ENCODE measurements around the gene RTTN. TPM values are rescaled to one million over a fixed set of nuclear protein-coding genes. Genes with fewer than 3 reads are reported as not detected.
"Not testable (repeated sequence)": the region's sequence is repeated elsewhere in the genome, so short reads cannot be mapped to it uniquely, and the experiment has no call there.

Gene RTTN, protein sequence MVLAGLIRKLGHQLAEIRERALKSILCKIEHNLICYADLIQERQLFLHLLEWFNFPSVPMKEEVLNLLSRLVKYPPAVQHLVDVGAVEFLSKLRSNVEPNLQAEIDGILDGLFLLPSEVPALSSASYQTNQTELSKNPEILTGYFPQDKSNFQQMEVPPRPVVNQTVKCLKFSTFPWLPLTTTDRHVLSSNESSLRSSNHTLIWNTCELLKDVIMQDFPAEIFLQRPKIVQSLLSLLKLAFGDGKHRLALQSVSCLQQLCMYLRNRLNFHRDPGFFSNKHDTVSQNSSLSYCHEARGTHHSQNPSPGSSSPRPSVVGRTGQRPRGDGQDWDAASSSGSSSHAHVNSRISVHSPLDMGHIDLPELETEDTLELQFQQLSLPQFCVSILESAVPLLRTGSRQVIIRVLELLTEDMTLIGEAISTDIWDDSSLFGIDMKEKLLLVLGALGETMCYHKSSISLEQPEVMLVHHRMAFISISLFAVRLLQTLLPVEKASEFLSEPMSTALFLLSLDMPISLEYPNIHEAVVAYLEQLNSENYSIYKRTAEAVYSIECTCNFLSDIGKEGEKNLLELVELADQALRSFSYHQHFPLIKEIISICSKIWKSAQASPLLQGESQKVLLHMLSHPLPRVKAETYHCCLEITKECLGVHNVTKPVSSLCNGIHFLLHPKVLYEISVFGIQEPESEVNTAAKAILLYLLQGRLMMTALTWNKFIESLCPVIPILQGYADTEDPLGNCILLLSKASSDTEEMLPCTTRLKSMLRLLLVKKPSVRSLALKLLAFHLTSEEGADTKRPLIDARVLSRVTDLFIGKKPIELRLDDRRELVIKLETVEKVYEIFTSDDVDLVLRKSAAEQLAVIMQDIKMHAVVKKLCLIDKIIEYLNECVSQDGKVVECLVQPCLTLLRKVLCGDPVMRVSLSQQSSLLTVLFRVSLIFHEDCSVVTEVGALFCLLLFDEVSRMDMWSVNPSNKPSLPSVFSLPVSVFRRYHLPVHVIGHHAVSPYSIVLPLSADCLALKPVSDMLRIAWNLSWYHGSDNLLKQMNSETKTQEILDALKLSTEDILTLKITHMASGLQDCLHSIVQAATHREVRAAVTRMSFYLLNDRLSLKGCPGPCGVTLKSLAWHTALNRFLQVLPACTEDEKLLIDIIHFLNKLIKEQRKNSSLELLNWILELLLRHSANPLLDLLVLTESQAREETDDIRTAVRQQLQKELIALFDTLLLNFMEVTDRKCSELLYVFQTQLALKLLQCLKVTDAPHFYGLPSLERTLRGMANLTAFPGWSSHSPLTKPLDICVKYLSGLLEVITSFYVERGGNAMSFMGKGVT (N-terminal part only)
- 23.2 and 26.4 TPM in 2 replicates for total RNA-seq

DNA sequence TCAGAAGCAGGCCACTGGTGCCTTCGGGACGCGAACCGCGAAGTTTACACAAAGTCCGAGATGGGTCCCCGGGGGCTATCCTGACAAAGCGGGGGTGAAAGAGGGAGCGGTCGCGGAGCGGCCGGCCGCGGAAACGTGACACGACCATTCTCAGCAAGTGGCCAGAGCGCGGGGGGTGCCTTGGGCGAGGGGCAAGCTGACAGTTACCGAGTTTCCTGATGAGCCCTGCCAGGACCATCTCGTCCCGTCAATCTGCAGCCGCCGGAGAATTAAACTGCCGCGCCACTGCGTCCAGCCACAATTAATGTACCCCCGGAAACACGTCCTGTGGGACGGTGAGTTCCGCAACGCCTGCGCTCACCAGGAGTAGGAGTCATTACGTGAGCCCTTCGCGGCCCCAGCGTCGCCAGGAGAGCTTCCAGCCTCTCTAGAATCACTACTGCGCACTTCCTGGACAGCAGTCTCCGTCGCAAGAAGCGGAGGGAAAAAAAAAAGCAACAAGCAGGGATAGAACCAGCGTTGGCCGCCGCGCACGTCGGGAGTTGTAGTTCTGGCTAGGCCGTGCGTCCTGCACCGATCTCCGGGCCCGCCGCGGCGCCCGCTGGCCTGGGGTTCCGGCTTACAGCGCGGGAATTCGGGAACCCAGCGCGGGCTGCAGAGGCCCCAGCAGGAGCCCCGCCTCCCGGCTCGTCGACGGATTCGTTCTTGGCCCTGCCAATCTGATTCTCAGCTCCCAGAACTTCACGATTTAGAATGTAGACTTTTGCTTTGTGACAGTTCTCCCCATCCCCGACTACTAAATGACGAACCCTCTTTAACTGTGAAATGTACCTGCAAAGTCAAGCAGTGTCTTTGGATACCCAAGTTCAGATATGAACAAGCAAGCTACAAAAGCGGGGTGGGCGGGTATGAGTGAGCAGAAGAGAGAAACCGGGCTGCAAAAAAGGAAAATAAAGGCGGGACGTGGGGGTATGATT is at the start of gene RTTN:
Gene RTTN, minus strand, starts transcription at position 267 of the 977 bp plus-strand sequence. Its CDS starts 29 bp downstream, at position 238.
- intact Hi-C loops (cut with micrococcal nuclease) = loop anchor here (1.0 to 5.0 kb wide), 5 partner anchors 84 to 1490 kb away; partner anchors contain the start of genes CD226, SOCS6 and TMX3

DNA sequence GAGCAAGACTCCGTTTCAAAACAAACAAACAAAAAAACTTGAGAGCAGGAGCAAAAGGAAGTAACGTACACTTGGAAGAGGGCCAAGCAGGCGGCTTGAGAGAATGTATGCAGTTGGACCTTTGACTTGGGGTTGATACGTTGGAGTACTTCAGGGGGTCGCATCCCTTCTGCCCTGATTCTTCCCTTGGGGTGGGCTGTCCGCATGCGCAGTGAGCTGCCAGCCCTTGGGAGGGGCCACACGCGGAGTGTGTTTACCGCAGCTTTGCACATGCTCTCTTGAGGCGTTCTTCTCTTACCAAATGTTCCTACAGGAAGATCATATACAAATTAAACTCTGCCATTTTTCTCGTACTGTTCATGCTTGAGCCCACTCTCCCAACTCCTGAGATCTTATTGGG is 45.3 kb upstream of the RTTN start:
- intact Hi-C loops (cut with micrococcal nuclease) = no loop called here

DNA sequence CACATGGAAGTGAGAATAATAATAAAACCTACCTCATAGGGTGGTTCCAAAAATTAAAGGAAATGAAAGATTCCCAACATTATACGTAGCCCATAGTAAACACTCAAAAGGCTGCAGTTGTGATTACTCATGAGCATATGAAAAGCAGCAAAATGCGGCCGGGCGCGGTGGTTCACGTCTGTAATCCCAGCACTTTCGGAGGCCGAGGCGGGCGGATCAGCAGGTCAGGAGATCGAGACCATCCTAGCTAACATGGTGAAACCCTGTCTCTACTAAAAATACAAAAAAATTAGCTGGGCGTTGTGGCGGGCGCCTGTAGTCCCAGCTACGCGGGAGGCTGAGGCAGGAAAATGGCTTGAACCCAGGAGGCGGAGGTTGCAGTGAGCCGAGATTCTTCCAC is 44.4 kb upstream of the RTTN start:
- intact Hi-C loops (cut with micrococcal nuclease) = loop anchor here (1.0 kb wide), 1 partner anchor 23 kb away; no protein-coding TSS in a partner anchor

DNA sequence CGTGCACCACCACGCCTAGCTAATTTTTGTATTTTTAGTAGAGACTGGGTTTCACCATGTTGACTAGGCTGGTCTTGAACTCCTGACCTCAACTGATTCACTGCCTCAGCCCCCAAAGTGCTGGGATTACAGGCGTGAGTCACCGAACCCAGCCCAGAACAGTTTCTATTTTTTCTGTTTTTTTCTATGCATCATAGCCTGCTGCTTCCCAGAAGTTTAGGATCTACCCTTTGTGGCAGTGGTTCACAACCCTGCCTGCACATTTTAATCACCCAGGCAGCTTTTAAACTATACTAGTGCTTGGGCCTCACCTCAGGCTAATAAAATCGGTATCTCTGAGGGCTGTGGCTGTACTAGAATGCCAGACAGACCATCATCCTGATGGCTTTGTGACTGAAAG is 43.6 kb upstream of the RTTN start:
- intact Hi-C loops (cut with micrococcal nuclease) = loop anchor here (1.0 kb wide), 1 partner anchor 24 kb away; no protein-coding TSS in a partner anchor

DNA sequence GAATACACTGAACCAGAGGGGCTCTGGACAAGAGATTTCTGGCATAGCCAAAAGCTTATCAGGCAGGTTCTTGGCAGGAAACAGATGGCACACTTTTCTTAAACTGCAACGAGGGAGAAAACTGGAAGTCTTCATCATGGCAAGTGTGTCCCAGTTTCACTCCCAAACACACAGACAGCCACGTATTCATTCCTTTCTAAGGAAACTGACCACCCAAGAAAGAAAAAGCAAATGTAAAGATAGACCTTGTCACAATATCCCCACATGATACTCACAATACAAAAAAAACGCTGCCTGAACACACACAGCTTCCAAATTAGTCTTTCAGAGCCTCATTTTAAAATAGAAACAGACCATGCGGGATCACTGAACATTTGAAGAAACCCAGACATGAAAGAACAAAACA is 40.6 kb upstream of the RTTN start:
- intact Hi-C loops (cut with micrococcal nuclease) = no loop called here

DNA sequence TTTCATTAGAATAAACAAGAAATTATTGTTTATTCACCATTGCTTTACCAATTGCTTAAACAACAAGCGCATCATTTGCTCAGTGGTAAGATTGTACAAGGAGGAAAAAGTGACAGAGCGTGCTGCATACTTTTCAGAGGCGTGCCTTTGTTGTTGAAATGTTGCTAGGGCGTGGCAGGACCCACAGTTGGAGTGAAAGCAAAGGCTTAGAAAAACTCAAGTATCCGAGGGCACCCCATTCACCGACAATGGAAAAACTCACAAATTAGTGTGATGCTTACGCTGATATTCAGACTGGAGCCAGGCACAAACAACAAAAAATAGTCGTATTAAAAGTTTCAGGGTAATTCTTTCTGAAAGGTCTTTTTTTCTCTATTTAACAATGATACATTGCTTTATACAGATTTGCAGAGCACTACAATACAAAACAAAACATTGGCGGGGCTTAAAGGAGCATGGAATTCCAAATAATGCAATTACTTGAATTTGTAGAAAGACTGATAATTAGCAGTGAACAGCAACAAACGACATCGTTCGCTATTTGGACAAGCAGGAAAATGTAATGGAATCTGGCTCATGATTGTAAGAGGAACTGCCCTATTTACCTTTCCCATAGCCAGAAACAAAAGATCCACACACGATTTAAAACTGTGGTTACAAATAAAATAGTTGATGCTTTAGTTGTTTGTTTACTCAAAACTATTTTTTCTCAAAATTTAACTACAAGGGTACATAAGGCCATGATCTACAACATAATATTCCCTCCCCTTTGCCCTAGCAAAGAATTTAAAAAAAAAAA is 37.8 kb upstream of the RTTN start:
- intact Hi-C loops (cut with micrococcal nuclease) = no loop called here

DNA sequence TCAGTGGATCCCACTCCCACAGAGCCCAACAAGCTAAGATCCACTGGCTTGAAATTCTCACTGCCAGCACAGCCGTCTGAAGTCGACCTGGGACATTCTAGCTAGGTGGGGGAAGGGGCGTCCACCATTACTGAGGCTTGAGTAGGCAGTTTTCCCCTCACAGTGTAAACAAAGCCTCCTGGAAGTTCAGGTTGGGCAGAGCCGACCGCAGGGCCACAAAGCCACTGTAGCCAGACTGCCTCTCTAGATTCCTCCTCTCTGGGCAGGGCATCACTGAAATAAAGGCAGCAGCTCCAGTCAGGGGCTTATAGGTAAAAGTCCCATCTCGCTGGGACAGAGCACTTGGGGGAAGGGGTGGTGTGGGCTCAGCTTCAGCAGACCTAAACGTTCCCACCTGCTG is 31.4 kb upstream of the RTTN start:
- intact Hi-C loops (cut with micrococcal nuclease) = not testable (repeated sequence)

DNA sequence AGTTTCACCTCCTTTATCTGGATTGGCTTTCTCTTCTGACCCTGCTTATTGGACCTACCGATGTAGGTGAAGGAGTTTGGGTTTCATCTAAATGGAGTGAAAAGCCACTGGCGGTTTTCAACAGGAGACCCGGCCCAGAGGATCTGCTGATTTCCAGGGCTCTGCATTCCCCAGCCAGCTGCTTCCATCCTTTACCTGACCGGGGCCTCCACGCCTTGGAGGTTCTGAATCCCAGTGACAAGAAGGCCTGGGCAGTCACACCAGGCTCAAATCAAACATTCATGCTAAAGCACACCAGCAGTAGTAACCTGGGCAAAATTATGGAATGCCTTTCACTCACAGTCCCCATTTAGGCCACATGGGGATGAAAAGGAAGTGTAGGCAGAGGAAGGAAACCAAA is 30.0 kb upstream of the RTTN start:
- intact Hi-C loops (cut with micrococcal nuclease) = no loop called here

DNA sequence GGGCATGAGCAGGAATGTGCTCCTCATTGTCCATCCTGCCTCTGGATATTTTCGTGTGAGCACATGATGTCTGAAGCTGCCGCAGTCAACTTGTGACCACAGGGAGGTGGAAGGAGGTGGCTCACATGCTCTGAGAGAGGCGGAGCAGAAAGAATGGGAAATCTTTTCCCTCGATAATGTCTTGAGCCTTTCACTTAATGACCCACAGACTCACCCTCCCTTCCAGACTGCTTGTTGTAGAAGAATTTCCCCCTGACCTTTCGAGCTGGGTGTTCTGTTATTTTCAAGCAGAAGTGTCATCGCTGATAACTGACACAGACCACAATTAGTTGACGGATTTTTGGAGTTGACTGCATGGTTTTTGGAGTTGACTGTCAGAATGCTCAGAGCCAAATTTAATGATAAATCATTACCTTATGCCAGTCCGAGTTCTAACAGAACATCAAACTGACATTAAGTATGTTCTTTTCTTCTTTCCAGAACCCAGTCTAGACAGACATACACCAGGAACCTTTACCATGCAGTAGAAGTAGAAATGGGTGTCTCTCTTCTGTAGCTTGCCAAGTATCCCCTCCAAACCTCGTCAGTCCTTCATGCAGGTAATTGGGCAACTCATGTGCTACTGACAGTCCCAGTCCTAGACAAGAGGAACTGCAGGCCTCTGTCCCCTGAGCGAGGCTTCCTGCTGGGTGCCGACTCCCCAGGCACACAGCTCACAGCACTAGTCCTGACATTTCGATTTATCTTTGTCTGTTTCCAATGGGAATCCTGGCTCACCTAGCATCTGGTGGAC is 29.4 kb upstream of the RTTN start:
- intact Hi-C loops (cut with micrococcal nuclease) = no loop called here

DNA sequence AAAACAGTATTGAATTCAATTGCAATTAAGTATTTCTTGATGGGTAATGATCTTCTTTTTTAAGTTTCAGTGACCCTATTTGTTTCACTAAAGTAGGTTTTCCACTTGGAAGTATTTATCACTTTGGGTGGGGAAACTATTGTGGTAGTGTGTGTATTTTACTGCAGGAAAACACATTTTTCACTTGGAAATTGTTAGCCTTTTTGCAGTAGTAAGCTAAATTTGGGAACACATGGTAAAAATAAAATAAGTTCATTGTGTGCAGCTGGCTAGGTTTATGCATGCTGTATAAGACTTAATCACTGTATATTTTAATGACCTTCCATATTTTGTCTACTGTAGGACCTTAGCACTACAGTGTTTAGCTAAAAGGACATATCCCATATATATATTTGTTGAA is 28.5 kb upstream of the RTTN start:
- intact Hi-C loops (cut with micrococcal nuclease) = no loop called here

DNA sequence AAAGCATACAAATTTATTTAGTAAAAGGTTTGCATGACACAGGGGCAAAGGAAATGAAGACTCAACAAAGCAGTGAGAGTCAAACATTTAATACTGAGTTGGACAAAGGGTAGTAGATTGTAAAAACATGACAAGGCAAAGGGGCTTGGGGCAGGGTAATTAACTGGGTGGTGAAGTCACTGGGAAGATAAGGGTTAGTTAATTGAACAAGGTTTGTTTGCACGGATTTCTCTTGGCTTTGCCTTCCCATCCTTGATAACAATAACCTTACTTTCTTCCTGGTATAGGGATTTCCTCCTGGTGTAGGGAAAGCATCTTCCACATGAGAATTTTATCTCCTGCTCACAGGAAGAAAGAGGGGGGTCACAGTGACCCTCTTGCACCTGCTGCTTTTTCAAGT is 26.8 kb upstream of the RTTN start:
- intact Hi-C loops (cut with micrococcal nuclease) = no loop called here

DNA sequence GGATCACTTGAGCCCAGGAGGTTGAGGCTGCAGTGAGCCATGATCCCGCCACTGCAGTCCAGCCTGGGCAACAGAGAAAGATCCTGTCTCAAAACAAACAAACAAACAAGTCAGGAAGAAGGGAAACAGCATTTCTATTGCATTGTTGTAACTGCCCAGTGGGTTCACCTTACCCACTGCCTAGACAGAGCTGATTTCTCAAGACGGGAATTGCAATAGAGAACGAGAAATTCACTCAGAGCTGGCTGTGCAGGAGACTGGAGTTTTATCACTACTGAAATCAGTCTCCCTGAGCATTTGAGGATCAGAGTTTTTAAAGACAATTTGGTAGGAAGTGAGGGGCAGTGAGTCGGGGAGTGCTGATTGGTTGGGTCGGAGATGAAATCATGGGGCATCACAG is 24.2 kb upstream of the RTTN start:
- intact Hi-C loops (cut with micrococcal nuclease) = no loop called here

DNA sequence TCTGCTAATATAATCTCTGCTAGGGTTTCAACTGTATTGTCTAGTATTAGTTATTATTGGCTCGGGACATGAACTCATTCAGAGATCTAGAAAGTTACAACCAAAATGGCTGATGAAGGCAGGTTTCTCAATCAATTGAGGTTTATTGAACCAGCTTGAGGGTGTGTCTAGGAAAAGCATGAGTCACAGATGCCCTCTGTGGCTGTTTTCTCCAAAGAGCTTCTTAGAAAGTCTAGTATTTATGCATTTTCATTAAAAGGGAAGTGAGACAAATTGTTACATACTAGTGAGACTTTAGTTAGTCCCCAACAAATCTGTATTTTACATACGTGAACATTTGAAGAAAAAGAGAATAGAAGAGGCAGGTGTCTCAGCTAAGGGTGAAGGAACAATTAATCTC is 23.0 kb upstream of the RTTN start:
- intact Hi-C loops (cut with micrococcal nuclease) = no loop called here

DNA sequence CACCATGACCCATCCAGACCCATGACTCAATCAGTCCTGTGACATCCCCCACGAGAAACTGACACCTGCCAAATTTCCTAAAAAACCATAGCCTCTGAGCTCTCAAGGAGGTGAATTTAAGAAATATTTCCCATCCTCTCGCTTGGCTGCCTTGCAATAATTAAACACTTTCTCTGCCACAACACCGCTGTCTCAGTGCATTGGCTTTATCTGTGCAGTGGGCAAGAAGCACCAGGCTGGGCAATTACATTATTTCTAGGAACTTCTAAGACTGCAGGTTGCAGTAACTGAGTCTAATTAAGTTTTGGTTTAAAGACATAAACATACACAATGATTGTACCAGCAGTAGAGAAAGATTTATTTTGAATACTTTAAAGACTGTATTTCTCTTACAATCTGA is 22.0 kb upstream of the RTTN start:
- intact Hi-C loops (cut with micrococcal nuclease) = no loop called here

DNA sequence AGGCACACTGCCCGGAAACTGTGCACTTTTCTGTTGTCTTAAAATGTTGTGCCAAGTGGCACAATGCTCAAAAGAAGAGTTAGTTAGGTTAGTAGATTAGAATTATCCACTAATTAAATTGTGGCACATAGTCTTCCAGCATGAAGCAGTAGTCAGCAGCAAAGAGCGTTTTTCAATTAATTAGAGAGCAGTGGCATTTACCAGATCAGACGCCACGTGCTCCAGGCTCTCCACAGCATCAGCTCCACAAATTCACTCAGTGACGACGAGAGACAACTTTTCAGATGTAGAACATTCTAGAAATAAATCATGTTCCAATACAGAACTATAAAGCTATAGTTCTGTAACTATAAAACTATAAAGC is 16.4 kb upstream of the RTTN start:
- intact Hi-C loops (cut with micrococcal nuclease) = no loop called here

DNA sequence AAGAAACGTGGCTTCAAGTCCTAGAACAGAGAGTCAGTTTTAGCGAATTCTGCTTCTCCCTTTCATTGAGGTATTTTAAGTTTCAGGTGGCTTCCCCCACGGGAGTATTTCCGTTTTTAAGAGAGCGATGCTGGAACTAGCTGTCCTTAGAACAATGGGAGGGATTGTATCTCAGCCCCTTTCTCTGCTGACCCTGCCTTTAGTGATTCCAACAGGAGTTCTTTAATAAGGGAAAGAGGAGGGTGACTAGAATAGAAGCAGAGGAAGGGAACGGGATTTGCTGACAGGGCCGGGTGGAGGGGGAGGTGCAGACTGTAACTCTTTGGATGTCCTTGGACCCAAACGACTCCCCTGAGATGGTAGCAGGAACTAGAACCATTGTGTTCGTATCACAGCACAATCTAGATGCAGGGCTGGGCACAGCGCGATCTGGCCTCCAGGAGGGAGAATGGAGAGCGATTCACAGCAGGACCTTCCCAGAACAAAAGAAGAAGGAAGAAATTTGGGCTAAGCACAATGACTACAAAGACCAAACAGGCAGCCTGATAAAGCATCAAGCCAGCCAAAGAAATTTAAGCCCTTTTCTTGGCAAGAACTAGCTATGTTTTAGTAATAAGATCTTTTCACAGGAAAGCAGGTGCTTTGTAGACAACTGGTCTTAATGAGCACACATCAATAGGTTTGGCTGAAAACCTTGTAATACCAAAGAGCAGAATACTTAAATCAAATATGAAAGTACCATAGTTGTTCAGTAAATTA is 15.8 kb upstream of the RTTN start:
- intact Hi-C loops (cut with micrococcal nuclease) = no loop called here

DNA sequence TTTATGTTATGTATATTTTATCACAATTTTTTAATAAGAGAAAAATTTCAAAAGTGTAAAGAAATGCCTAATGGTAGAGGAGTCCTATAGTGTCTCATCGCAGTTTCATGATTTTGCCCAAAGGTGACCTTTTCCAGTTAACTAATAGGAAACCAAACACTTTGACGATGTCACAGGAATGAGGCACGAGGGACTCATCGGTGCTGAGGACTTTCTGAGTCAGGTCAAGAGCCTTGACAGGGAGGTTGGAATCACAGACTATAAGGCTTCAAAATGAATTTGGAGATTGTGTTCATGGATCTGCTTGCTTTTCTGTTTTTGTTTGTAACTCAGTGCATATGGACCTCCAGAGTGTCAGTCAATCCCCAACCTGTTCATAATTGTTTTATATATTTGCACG is 15.1 kb upstream of the RTTN start:
- intact Hi-C loops (cut with micrococcal nuclease) = no loop called here

DNA sequence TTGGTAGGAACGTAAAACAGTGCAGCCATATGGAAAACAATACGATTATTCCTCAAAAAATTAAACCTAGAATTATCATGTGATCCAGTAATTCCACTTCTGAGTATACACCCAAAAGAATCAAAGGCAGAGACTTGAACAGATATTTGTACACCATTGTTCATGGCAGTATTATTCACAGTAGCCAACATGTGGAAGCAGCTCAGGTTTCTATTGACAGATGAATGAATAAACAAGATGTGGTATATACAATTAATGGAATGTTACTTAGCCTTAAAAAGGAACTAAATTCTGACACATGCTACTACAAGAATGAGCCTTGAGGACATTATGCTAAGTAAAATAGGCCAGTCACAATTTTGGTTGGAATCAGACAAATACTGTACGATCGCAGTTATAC is 14.2 kb upstream of the RTTN start:
- intact Hi-C loops (cut with micrococcal nuclease) = no loop called here
